Fibroblast of lung (primary cell): ENCODE results near the gene ZNF445.

ENCODE experiments used
- CTCF ChIP-seq, 2 donors: IDR thresholded peaks in 1 of 2; conservative IDR thresholded peaks in 1 of 2; 1 replicate in 1 of 2; 2 replicates in 1 of 2; pipeline ENCODE4 v1.5.1; 2011 to 2012; ENCODE audit warnings: low read length in 2 of 2, control low read depth in 1 of 2, inconsistent platforms in 1 of 2, low read depth in 1 of 2, mild to moderate bottlenecking in 1 of 2
- EZH2 ChIP-seq: IDR thresholded peaks from 2 replicates; pipeline ENCODE4 v1.5.1; 2012; ENCODE audit warnings: low read length, control low read depth, mild to moderate bottlenecking; ENCODE audit errors: missing control alignments

DNA sequence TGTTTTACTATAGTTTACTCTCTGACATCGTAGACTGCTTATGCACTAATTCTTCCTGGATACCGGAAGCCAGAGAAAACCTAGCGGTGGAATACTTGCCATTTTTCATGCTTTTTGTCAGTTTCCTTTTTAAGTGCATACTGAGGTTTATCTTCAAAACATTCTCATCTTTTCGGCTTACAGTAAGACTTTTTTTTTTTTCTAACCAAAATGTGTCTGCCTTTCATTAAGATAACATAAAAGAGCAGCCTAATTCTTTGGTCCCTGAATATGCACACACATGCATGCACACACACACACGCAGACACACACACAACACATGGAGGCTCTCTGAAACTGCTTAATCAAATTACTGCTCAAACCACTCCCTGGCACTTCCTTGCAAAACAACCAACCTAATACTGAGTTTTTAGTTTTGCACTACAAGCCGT lies 1.3 kb downstream of the ZNF445 start:
- TF ChIP-seq CTCF (conservative IDR thresholded peaks at IDR 0.05 in 1 of 2, IDR thresholded peaks at IDR 0.05 in 1 of 2; ENCODE audit: low read depth in 1 of 2, low read length in 2 of 2) (peak in 1 of 2 donors; percentile 5), EZH2 (no peak)
